ENCODE data around the gene LSM2. TPM values are rescaled to one million over a fixed set of nuclear protein-coding genes. Genes with fewer than 3 reads are reported as not detected.
"Not testable (repeated sequence)": the region's sequence is repeated elsewhere in the genome, so short reads cannot be mapped to it uniquely, and the experiment has no call there.

The LSM2 gene
- total RNA-seq, 6 donors from 2014 or later = 5.0 to 44.9 (median 20.9) TPM

DNA sequence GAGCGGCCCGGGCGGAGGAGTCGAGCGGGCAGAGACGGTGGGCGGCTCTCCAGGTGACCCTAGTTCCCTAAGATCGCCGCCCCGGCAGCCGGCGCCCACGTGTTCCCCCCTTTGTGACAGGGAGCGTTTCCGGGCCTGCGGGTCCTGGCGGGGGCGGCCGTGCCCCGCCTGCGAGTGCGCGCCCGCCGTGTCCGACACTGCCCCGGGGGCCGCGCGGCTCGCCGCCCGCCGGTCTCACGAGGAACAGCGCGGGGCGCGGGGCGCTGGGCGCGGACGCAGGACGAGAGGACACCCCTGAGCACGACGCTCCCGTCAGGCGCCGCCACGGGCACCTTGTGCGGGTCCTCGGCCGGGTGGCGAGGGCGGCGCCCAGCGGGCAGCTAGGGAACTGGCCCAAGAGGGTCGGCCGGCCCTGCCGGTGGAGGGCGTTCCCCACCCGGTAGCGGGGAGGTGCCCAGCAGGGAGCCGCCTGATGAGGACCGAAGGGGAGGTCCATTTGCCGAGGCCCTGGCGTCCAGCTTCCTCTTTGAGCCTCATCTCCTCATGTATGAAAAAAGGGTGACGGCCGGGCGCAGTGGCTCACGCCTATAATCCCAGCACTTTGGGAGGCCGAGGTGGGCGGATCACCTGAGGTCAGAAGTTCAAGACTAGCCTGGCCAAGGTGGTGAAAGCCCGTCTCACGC lies 11.0 kb downstream of the LSM2 start, which contains the start of gene VARS1:
TSS of gene VARS1 (minus strand) at position 137 of the 683 bp plus-strand sequence. CDS start 535 bp downstream, outside the sequence.
- Histone ChIP-seq H3K4me1 (peaks cover 9 to 28% (median 17%) of the 10 kb centered on the region in 4 donors), H3K27me3 (no peaks in the 10 kb centered on the region), H3K27ac (peak within 1 kb of the TSS; percentile 87 to 98 (median 95)), H3K9me3 (no peaks in the 10 kb centered on the region), H3K36me3 (peaks cover 0 to 20% (median 10%) of the 10 kb centered on the region in 4 donors), H3K4me3 (peak within 1 kb of the TSS; percentile 62 to 100 (median 94))
- DNase-seq (peak; percentile 97 to 98), ATAC-seq (ENCODE audit: low FRiP score in 2 of 2) (peak; percentile 96 to 98)
- TF ChIP-seq POLR2AphosphoS5 (IDR thresholded peaks at IDR 0.05) = peak; percentile 58 to 74
- TF ChIP-seq, protein P1, sequence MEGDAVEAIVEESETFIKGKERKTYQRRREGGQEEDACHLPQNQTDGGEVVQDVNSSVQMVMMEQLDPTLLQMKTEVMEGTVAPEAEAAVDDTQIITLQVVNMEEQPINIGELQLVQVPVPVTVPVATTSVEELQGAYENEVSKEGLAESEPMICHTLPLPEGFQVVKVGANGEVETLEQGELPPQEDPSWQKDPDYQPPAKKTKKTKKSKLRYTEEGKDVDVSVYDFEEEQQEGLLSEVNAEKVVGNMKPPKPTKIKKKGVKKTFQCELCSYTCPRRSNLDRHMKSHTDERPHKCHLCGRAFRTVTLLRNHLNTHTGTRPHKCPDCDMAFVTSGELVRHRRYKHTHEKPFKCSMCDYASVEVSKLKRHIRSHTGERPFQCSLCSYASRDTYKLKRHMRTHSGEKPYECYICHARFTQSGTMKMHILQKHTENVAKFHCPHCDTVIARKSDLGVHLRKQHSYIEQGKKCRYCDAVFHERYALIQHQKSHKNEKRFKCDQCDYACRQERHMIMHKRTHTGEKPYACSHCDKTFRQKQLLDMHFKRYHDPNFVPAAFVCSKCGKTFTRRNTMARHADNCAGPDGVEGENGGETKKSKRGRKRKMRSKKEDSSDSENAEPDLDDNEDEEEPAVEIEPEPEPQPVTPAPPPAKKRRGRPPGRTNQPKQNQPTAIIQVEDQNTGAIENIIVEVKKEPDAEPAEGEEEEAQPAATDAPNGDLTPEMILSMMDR (IDR thresholded peaks at IDR 0.05) = peak; percentile 86 to 100 (median 99)
- no peak for TF ChIP-seq EP300 (IDR thresholded peaks at IDR 0.05)
- peak in 3 of 4 donors; percentile 64 to 66 (median 65) for TF ChIP-seq POLR2A (IDR thresholded peaks at IDR 0.05)
- 1 to 6% methylated on average over 17 to 31 of the region's 75 CpGs for WGBS, 2 donors

GRCh38 chr6:31794866-31795615 lies 11.7 kb downstream of the LSM2 start:
- Histone ChIP-seq H3K27ac (peak overlapping the region; percentile 87 to 98 (median 95)), H3K4me3 (peak overlapping the region; percentile 62 to 100 (median 94)), H3K4me1 (peaks cover 9 to 28% (median 17%) of the 10 kb centered on the region in 4 donors), H3K36me3 (peaks cover 0 to 27% (median 10%) of the 10 kb centered on the region in 4 donors), H3K27me3 (no peaks in the 10 kb centered on the region), H3K9me3 (no peaks in the 10 kb centered on the region)
- peak; percentile 7 to 12 for ATAC-seq (ENCODE audit: low FRiP score in 2 of 2)
- WGBS, 2 donors = 3% methylated on average over 20 to 38 of the region's 44 CpGs
- DNase-seq = peak in 1 of 2 donors; percentile 84
- TF ChIP-seq, protein P1 (IDR thresholded peaks at IDR 0.05) = no peak
- no peak for TF ChIP-seq EP300 (IDR thresholded peaks at IDR 0.05)
- no peak for TF ChIP-seq POLR2AphosphoS5 (IDR thresholded peaks at IDR 0.05)
- peak in 1 of 4 donors; percentile 27 for TF ChIP-seq POLR2A (IDR thresholded peaks at IDR 0.05)

- Histone ChIP-seq H3K27me3 (no peaks in the 10 kb centered on the region), H3K4me3 (peak overlapping the region in 3 of 4 donors; percentile 62 to 100 (median 97)), H3K36me3 (peaks cover 0 to 30% (median 11%) of the 10 kb centered on the region in 4 donors), H3K4me1 (peaks cover 9 to 28% (median 17%) of the 10 kb centered on the region in 4 donors), H3K9me3 (no peaks in the 10 kb centered on the region), H3K27ac (peak overlapping the region; percentile 87 to 98 (median 95))
- no peak for TF ChIP-seq EP300 (IDR thresholded peaks at IDR 0.05)
- TF ChIP-seq POLR2A (IDR thresholded peaks at IDR 0.05) = no peak
- no peak for TF ChIP-seq POLR2AphosphoS5 (IDR thresholded peaks at IDR 0.05)
- TF ChIP-seq, protein P1 (IDR thresholded peaks at IDR 0.05) = no peak
- ATAC-seq (ENCODE audit: low FRiP score in 2 of 2) (no peak), DNase-seq (no peak)
- WGBS, 2 donors = 26 to 34% methylated on average over 7 of the region's 7 CpGs
Measured at GRCh38 chr6:31794294-31794865, 12.4 kb downstream of the LSM2 start.

GRCh38 chr6:31793927-31794245 lies 12.9 kb downstream of the LSM2 start:
- Histone ChIP-seq H3K27ac (peak overlapping the region in 1 of 4 donors; percentile 95), H3K4me1 (peaks cover 9 to 28% (median 17%) of the 10 kb centered on the region in 4 donors), H3K36me3 (peaks cover 0 to 32% (median 12%) of the 10 kb centered on the region in 4 donors)
- not testable (repeated sequence) for DNase-seq; H3K9me3 ChIP-seq; ATAC-seq (ENCODE audit: low FRiP score in 2 of 2); H3K27me3 ChIP-seq; H3K4me3 ChIP-seq
- WGBS, 2 donors = 89 to 93% methylated on average over 6 of the region's 6 CpGs

DNA sequence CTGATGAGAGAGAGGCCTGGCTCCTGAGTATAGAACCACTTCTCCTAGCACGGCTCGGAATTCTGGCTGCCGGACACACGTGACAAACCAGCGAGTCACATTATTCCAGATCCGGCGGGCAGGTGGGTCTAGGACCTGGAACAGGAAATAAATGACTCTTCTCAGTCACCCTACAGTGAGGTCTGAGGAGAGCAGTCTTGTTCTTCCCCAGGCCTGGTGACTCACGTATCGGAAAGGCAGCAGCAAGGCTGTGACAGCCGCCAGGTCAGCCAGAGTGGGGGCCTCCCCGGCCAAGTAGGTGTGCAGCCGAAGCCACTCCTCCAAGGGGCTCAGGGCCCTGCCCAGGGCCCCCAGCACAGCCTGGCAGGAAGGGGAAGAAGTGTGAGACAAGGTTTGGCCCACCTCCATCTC lies 14.0 kb downstream of the LSM2 start:
- peak overlapping the region in 1 of 4 donors; percentile 5 for H3K27ac ChIP-seq

More for the DNA sequence above, 14.0 kb downstream of the LSM2 start:
- Histone ChIP-seq H3K36me3 (peaks cover 0 to 27% (median 12%) of the 10 kb centered on the region in 4 donors), H3K4me1 (peaks cover 9 to 28% (median 17%) of the 10 kb centered on the region in 4 donors), H3K9me3 (no peaks in the 10 kb centered on the region), H3K27me3 (no peaks in the 10 kb centered on the region), H3K4me3 (no peak overlapping the region)
- TF ChIP-seq POLR2AphosphoS5 (IDR thresholded peaks at IDR 0.05) = no peak
- TF ChIP-seq POLR2A (IDR thresholded peaks at IDR 0.05) = no peak
- TF ChIP-seq EP300 (IDR thresholded peaks at IDR 0.05) = no peak
- TF ChIP-seq, protein P1 (IDR thresholded peaks at IDR 0.05) = no peak
- 89 to 95% methylated on average over 7 to 12 of the region's 12 CpGs for WGBS, 2 donors
- no peak for ATAC-seq (ENCODE audit: low FRiP score in 2 of 2)
- DNase-seq = peak in 1 of 2 donors; percentile 65

Measured in upper lobe of left lung (tissue), 6 donors.